ENCODE data around the gene LMX1A.

The LMX1A gene

GRCh38 chr1:165325460-165326203 lies 30.9 kb downstream of the LMX1A start:
- DNase-seq (ENCODE audit: low spot score), result no peak

- no peak for DNase-seq (ENCODE audit: low spot score)
Measured at GRCh38 chr1:165324050-165324449, 32.5 kb downstream of the LMX1A start.

- DNase-seq (ENCODE audit: low spot score), result no peak
Measured at GRCh38 chr1:165317612-165318011, 38.9 kb downstream of the LMX1A start.

GRCh38 chr1:165316153-165316772 lies 40.3 kb downstream of the LMX1A start:
- no peak for DNase-seq (ENCODE audit: low spot score)

GRCh38 chr1:165315481-165315880 lies 41.0 kb downstream of the LMX1A start:
- no peak for DNase-seq (ENCODE audit: low spot score)

- no peak for DNase-seq (ENCODE audit: low spot score)
Measured at GRCh38 chr1:165313903-165314302, 42.6 kb downstream of the LMX1A start.

GRCh38 chr1:165312591-165312990 lies 43.9 kb downstream of the LMX1A start:
- no peak for DNase-seq (ENCODE audit: low spot score)

- DNase-seq (ENCODE audit: low spot score), result no peak
Measured at GRCh38 chr1:165306543-165307434, 49.7 kb downstream of the LMX1A start.

GRCh38 chr1:165303386-165303785 lies 53.1 kb downstream of the LMX1A start:
- DNase-seq (ENCODE audit: low spot score), result no peak

- DNase-seq (ENCODE audit: low spot score), result no peak
Measured at GRCh38 chr1:165300400-165300903, 56.1 kb downstream of the LMX1A start.

GRCh38 chr1:165298203-165298820 lies 58.2 kb downstream of the LMX1A start:
- no peak for DNase-seq (ENCODE audit: low spot score)

- DNase-seq (ENCODE audit: low spot score), result no peak
Measured at GRCh38 chr1:165296205-165296604, 60.3 kb downstream of the LMX1A start.

- DNase-seq (ENCODE audit: low spot score), result no peak
Measured at GRCh38 chr1:165290148-165290547, 66.4 kb downstream of the LMX1A start.

GRCh38 chr1:165289556-165289955 lies 67.0 kb downstream of the LMX1A start:
- no peak for DNase-seq (ENCODE audit: low spot score)

GRCh38 chr1:165288350-165289120 lies 68.0 kb downstream of the LMX1A start:
- no peak for DNase-seq (ENCODE audit: low spot score)

GRCh38 chr1:165287781-165288180 lies 68.7 kb downstream of the LMX1A start:
- DNase-seq (ENCODE audit: low spot score), result no peak

- DNase-seq (ENCODE audit: low spot score), result no peak
Measured at GRCh38 chr1:165287329-165287728, 69.2 kb downstream of the LMX1A start.

GRCh38 chr1:165284454-165284853 lies 72.1 kb downstream of the LMX1A start:
- DNase-seq (ENCODE audit: low spot score), result no peak

- DNase-seq (ENCODE audit: low spot score), result no peak
Measured at GRCh38 chr1:165281207-165281901, 75.2 kb downstream of the LMX1A start.

- peak; percentile 59 for DNase-seq (ENCODE audit: low spot score)
Measured at GRCh38 chr1:165279882-165280281, 76.6 kb downstream of the LMX1A start.

GRCh38 chr1:165276314-165276713 lies 80.2 kb downstream of the LMX1A start:
- no peak for DNase-seq (ENCODE audit: low spot score)
